GM23248 (cell line): Measurements from ENCODE around the gene ZNF236.

Experiments
- EZH2 ChIP-seq: fragments of 200-600 bp; sonication (generic); IDR thresholded peaks from 2 replicates; pipeline ENCODE4 v1.6.1; 2018; ENCODE audit warnings: antibody characterized with exemption, mild to moderate bottlenecking; ENCODE audit not compliant: insufficient read depth, poor library complexity, severe bottlenecking
- EZH2phosphoT487 ChIP-seq: fragments of 200-600 bp; sonication (generic); IDR thresholded peaks from 2 replicates; pipeline ENCODE4 v1.6.1; 2018; ENCODE audit warnings: antibody characterized with exemption, moderate library complexity, mild to moderate bottlenecking, low read depth; ENCODE audit not compliant: insufficient read depth

DNA sequence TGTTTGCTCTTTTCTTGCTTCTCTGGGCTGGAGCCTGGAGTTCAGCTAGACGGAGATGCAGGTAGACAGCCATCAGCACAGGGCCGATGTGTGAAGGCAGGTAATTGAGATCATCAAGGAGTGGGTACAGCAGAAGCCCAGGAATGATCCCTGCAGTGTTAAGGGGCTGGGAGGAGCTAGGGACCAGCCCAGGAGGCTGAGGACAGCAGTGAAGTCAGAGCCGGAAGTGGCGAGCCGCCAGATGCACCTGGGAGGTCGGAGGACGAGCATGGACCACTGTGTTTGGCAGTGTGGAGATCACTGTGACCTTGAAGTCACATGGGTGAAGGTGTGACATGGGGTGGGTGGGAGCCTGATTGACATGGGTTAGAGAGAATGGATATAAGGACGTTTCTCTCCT lies 6.2 kb upstream of the ZNF236 start:
- TF ChIP-seq EZH2phosphoT487 (no peak), EZH2 (no peak)
